NCI-H460 (cell line): Measurements from ENCODE around the gene PAK1. TPM values are rescaled to one million over a fixed set of nuclear protein-coding genes. Genes with fewer than 3 reads are reported as not detected.
"Not testable (repeated sequence)": the region's sequence is repeated elsewhere in the genome, so short reads cannot be mapped to it uniquely, and the experiment has no call there.

Experiments used
- DNase-seq: peaks from one replicate; pipeline ENCODE4 v3.0.0-alpha.2; 2016; ENCODE audit warnings: low read depth; ENCODE audit errors: extremely low read depth
- total RNA-seq: library from RNA; depleted of rRNA; stranded (reverse); fragments of >200 nt; shearing (Covaris generic); gene quantifications from 2 replicates; pipeline ENCODE4 v1.2.3, GENCODE V29; 2014

PAK1 gene
- total RNA-seq, 1 experiment from 2014 or later, result 18.4 TPM

- no peak for DNase-seq
Measured at GRCh38 chr11:77407613-77408012, 66.3 kb downstream of the PAK1 start.

GRCh38 chr11:77406396-77406795, 67.5 kb downstream of the PAK1 start:
- no peak for DNase-seq

GRCh38 chr11:77403211-77403610, 70.7 kb downstream of the PAK1 start:
- no peak for DNase-seq

- no peak for DNase-seq
Measured at GRCh38 chr11:77402218-77402556, 71.7 kb downstream of the PAK1 start.

GRCh38 chr11:77401486-77402217, 72.2 kb downstream of the PAK1 start:
- no peak for DNase-seq

- no peak for DNase-seq
Measured at GRCh38 chr11:77400775-77401449, 73.0 kb downstream of the PAK1 start.

GRCh38 chr11:77400271-77400670, 73.6 kb downstream of the PAK1 start:
- no peak for DNase-seq

GRCh38 chr11:77397631-77398030, 76.3 kb downstream of the PAK1 start:
- DNase-seq, result no peak

GRCh38 chr11:77396911-77397310, 77.0 kb downstream of the PAK1 start:
- no peak for DNase-seq

- no peak for DNase-seq
Measured at GRCh38 chr11:77396305-77396704, 77.6 kb downstream of the PAK1 start.

GRCh38 chr11:77395460-77396173, 78.3 kb downstream of the PAK1 start:
- DNase-seq, result no peak

GRCh38 chr11:77392842-77393241, 81.1 kb downstream of the PAK1 start:
- no peak for DNase-seq

- no peak for DNase-seq
Measured at GRCh38 chr11:77387701-77388100, 86.2 kb downstream of the PAK1 start.

GRCh38 chr11:77386178-77386577, 87.7 kb downstream of the PAK1 start:
- DNase-seq, result no peak

GRCh38 chr11:77385255-77385771, 88.6 kb downstream of the PAK1 start:
- DNase-seq, result not testable (repeated sequence)

- DNase-seq, result no peak
Measured at GRCh38 chr11:77384571-77384970, 89.3 kb downstream of the PAK1 start.

GRCh38 chr11:77383349-77383748, 90.5 kb downstream of the PAK1 start:
- DNase-seq, result not testable (repeated sequence)

- no peak for DNase-seq
Measured at GRCh38 chr11:77381729-77382665, 91.9 kb downstream of the PAK1 start.

- no peak for DNase-seq
Measured at GRCh38 chr11:77379934-77380333, 94.0 kb downstream of the PAK1 start.

- no peak for DNase-seq
Measured at GRCh38 chr11:77379253-77379652, 94.6 kb downstream of the PAK1 start.
